ENCODE measurements around the gene TIMM10. TPM values are rescaled to one million over a fixed set of nuclear protein-coding genes. Genes with fewer than 3 reads are reported as not detected.

Gene TIMM10
- total RNA-seq, 1 donor from 2014 or later: 19.1 TPM

DNA sequence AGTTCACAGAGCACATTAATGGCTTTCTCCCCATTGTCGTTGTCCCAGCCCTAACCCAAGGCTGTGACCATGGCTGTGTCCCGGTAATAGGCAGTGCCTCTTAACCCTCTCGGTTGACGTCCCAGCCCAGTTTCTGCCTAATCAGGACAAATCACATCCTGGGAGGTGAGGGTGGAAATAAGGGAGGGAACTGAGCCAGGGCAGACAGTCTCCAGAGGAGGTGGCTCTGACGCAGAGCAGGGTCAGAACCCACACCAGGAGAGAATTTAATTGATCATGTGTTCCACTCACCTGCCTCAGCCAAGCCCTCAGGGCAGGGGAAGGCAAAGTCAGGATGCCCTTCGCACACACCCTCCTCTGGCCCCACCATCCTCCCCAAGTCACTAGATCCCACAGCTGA lies 32.0 kb downstream of the TIMM10 start:
- no peaks in the 10 kb centered on the region for H3K9me3 Mint-ChIP-seq
- H2AFZ ChIP-seq (replicated peaks): no peak overlapping the region
- no peaks in the 10 kb centered on the region for H3K4me1 ChIP-seq

DNA sequence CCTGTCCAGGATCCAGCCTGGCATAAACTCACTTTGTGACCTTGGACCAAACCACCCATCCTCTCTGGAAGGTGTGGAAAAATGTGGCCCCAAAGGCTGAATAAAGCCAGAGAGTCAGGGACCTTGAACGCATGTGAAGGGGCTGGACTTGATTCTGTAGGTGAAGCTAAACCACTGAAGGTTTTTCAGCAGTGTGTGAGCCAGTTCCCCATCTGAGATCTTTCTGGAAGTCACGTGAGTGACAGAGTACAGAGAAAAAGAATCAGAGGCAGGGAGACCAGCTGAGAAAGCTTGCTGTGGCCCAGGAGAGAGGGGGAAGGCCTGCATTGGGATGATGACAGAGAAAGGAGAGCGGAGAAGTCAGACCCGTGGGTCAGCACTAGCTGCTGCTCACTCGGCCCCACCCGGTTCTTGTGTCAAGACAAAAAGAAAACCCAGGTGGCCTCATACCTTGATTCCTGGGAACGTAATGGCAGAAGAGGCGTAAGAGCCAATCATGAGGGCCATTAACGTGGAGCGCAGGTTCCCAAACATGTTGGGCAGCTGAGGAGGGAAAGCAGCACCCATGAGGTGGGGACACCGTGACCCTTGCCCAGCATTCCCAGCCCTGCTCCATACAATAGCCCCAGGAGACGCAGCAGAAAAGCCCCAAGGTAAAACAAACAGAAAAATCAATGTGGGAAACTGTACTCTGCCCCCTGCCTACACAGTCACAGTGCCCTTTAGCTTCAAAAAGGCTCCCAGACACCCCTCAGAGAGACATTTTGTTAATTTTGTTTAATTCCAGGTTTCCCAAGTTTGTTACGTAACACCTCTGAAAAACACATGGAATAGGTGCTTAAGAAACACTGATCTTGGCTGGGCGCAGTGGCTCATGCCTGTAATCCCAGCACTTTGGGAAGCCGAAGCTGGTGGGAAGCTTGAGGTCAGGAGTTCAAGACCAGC lies 33.0 kb downstream of the TIMM10 start:
- peaks cover 31% of the 10 kb centered on the region for H3K27me3 ChIP-seq
- H2AFZ ChIP-seq (replicated peaks): no peak overlapping the region
- no peak overlapping the region for H3K27ac ChIP-seq
- H3K4me3 ChIP-seq: no peak overlapping the region
- H3K9ac ChIP-seq: no peak overlapping the region
- Mint-ChIP-seq H3K27me3 (ENCODE audit: insufficient read depth, low read depth) (peaks cover 21% of the 10 kb centered on the region), H3K4me3 (no peak overlapping the region), H3K4me1 (peaks cover 25% of the 10 kb centered on the region), H3K36me3 (no peaks in the 10 kb centered on the region), H3K27ac (no peak overlapping the region), H3K9me3 (no peaks in the 10 kb centered on the region)
- peaks cover 11% of the 10 kb centered on the region for H4K20me1 ChIP-seq (ENCODE audit: low read depth)
- TF ChIP-seq EZH2 (IDR thresholded peaks at IDR 0.05): no peak
- no peak for TF ChIP-seq EZH2phosphoT487 (IDR thresholded peaks at IDR 0.05)
- TF ChIP-seq, protein P1, sequence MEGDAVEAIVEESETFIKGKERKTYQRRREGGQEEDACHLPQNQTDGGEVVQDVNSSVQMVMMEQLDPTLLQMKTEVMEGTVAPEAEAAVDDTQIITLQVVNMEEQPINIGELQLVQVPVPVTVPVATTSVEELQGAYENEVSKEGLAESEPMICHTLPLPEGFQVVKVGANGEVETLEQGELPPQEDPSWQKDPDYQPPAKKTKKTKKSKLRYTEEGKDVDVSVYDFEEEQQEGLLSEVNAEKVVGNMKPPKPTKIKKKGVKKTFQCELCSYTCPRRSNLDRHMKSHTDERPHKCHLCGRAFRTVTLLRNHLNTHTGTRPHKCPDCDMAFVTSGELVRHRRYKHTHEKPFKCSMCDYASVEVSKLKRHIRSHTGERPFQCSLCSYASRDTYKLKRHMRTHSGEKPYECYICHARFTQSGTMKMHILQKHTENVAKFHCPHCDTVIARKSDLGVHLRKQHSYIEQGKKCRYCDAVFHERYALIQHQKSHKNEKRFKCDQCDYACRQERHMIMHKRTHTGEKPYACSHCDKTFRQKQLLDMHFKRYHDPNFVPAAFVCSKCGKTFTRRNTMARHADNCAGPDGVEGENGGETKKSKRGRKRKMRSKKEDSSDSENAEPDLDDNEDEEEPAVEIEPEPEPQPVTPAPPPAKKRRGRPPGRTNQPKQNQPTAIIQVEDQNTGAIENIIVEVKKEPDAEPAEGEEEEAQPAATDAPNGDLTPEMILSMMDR (IDR thresholded peaks at IDR 0.05): no peak
- H3K36me3 ChIP-seq: no peaks in the 10 kb centered on the region
- no peak for DNase-seq (ENCODE audit: low spot score)
- no peaks in the 10 kb centered on the region for H3K4me1 ChIP-seq
- no peaks in the 10 kb centered on the region for H3K9me3 ChIP-seq (ENCODE audit: low read depth)
- no peaks in the 10 kb centered on the region for H3K79me2 ChIP-seq (ENCODE audit: low read depth)
- H3F3A ChIP-seq (ENCODE audit: low read depth): no peaks in the 10 kb centered on the region
- H3K4me2 ChIP-seq: no peak overlapping the region

More for the DNA sequence above, 32.0 kb downstream of the TIMM10 start:
- TF ChIP-seq, protein P1 (IDR thresholded peaks at IDR 0.05): no peak
- TF ChIP-seq EZH2phosphoT487 (IDR thresholded peaks at IDR 0.05) (no peak), EZH2 (IDR thresholded peaks at IDR 0.05) (no peak)
- Mint-ChIP-seq H3K27ac (no peak overlapping the region), H3K4me3 (no peak overlapping the region), H3K4me1 (peaks cover 25% of the 10 kb centered on the region), H3K36me3 (no peaks in the 10 kb centered on the region), H3K27me3 (ENCODE audit: insufficient read depth, low read depth) (peaks cover 25% of the 10 kb centered on the region)
- Histone ChIP-seq H4K20me1 (ENCODE audit: low read depth) (peaks cover 11% of the 10 kb centered on the region), H3K36me3 (no peaks in the 10 kb centered on the region), H3K9me3 (ENCODE audit: low read depth) (no peaks in the 10 kb centered on the region), H3K27me3 (peaks cover 31% of the 10 kb centered on the region), H3K27ac (no peak overlapping the region), H3K79me2 (ENCODE audit: low read depth) (no peaks in the 10 kb centered on the region), H3K9ac (no peak overlapping the region), H3K4me3 (no peak overlapping the region), H3K4me2 (no peak overlapping the region), H3F3A (ENCODE audit: low read depth) (no peaks in the 10 kb centered on the region)
- DNase-seq (ENCODE audit: low spot score): no peak

DNA sequence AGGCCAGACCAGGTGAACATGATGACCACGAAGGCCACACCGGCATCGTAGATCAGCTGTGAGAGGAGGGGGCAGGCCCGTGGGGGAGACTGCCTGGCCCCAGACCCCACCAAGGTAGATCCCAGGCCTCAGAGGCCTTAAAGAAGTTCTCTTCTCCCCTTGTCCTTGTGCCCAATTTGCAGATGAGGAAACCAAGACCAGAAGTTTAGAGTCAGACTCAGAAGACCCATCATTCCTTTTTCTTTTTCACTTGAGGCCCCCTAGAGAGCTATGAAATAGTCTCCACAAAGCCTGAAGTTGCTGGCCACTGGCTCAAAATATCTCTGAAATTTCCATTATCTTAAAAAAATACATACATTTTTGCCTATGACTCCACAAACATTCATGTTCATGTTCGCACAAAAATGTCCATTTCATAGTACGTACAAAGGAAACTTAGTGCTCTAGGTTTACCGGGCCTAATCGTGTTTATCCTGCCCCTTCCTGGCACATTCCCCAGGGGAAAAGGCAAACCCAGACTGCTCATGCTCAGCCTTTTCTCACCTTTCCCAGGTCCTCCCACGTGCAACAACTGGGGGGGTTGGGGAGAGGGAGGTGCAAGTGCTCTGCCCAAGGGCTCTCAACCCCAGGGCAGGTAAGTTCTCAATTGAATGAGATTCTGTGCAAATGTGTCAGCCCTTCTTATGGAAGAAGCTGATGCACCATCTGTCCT lies 34.3 kb downstream of the TIMM10 start:
- Mint-ChIP-seq H3K4me3 (no peak overlapping the region), H3K4me1 (peaks cover 18% of the 10 kb centered on the region), H3K27ac (no peak overlapping the region), H3K9me3 (no peaks in the 10 kb centered on the region), H3K27me3 (ENCODE audit: insufficient read depth, low read depth) (peaks cover 22% of the 10 kb centered on the region), H3K36me3 (no peaks in the 10 kb centered on the region)
- H2AFZ ChIP-seq (replicated peaks): no peak overlapping the region
- H3K36me3 ChIP-seq: no peaks in the 10 kb centered on the region
- H3K9me3 ChIP-seq (ENCODE audit: low read depth): no peaks in the 10 kb centered on the region
- H3K4me1 ChIP-seq: no peaks in the 10 kb centered on the region
- TF ChIP-seq EZH2phosphoT487 (IDR thresholded peaks at IDR 0.05) (no peak), EZH2 (IDR thresholded peaks at IDR 0.05) (no peak)
- TF ChIP-seq, protein P1 (IDR thresholded peaks at IDR 0.05): no peak
- no peaks in the 10 kb centered on the region for H3K79me2 ChIP-seq (ENCODE audit: low read depth)
- no peaks in the 10 kb centered on the region for H3F3A ChIP-seq (ENCODE audit: low read depth)
- H4K20me1 ChIP-seq (ENCODE audit: low read depth): peaks cover 11% of the 10 kb centered on the region
- H3K27me3 ChIP-seq: peaks cover 31% of the 10 kb centered on the region
- DNase-seq (ENCODE audit: low spot score): no peak
- H3K4me3 ChIP-seq: no peak overlapping the region
- no peak overlapping the region for H3K4me2 ChIP-seq
- H3K27ac ChIP-seq: no peak overlapping the region
- H3K9ac ChIP-seq: no peak overlapping the region
